ENCODE results near the gene STK38.

The STK38 gene

GRCh38 chr6:36546920-36547645 lies at the start of gene STK38:
Gene STK38 (minus strand): TSS chr6:36547479. CDS start chr6:36540202, 7,277 bp downstream.
- Histone ChIP-seq H3K36me3 (peaks cover 14% of the 10 kb centered on the region), H3K9me3 (ENCODE audit: severe bottlenecking) (no peaks in the 10 kb centered on the region), H3K27ac (peak within 1 kb of the TSS; percentile 89), H3K27me3 (ENCODE audit: insufficient read depth, low read depth, severe bottlenecking) (no peaks in the 10 kb centered on the region), H3K4me3 (ENCODE audit: low read depth, low read length) (peak within 1 kb of the TSS; percentile 80)
- peak; percentile 97 for DNase-seq
- TF ChIP-seq CTCF (IDR thresholded peaks at IDR 0.05; ENCODE audit: low read depth, low read length), result peak; percentile 40; the same call in 1 of the 2 replicates

GRCh38 chr6:36596356-36596755 lies 49.1 kb upstream of the STK38 start:
- H3K27me3 ChIP-seq (ENCODE audit: insufficient read depth, low read depth, severe bottlenecking), result no peaks in the 10 kb centered on the region
- peak overlapping the region; percentile 99 for H3K27ac ChIP-seq
- peaks cover 68% of the 10 kb centered on the region for H3K36me3 ChIP-seq
- no peaks in the 10 kb centered on the region for H3K9me3 ChIP-seq (ENCODE audit: severe bottlenecking)
- TF ChIP-seq CTCF (IDR thresholded peaks at IDR 0.05; ENCODE audit: low read depth, low read length), result no peak
- DNase-seq, result no peak
- H3K4me3 ChIP-seq (ENCODE audit: low read depth, low read length), result peak overlapping the region; percentile 100

- Histone ChIP-seq H3K36me3 (peaks cover 56% of the 10 kb centered on the region), H3K27ac (peak overlapping the region; percentile 99), H3K27me3 (ENCODE audit: insufficient read depth, low read depth, severe bottlenecking) (no peaks in the 10 kb centered on the region), H3K9me3 (ENCODE audit: severe bottlenecking) (no peaks in the 10 kb centered on the region), H3K4me3 (ENCODE audit: low read depth, low read length) (peak overlapping the region; percentile 100)
- no peak for TF ChIP-seq CTCF (IDR thresholded peaks at IDR 0.05; ENCODE audit: low read depth, low read length)
- peak; percentile 44 for DNase-seq
Measured at GRCh38 chr6:36594816-36595643, 47.8 kb upstream of the STK38 start.

- H3K36me3 ChIP-seq, result peaks cover 47% of the 10 kb centered on the region
- H3K27ac ChIP-seq, result peak within 1 kb of the TSS; percentile 99
- peak; percentile 100 for DNase-seq
- H3K4me3 ChIP-seq (ENCODE audit: low read depth, low read length), result peak within 1 kb of the TSS; percentile 100
- TF ChIP-seq CTCF (IDR thresholded peaks at IDR 0.05; ENCODE audit: low read depth, low read length), result peak; percentile 65
- H3K27me3 ChIP-seq (ENCODE audit: insufficient read depth, low read depth, severe bottlenecking), result no peaks in the 10 kb centered on the region
- no peaks in the 10 kb centered on the region for H3K9me3 ChIP-seq (ENCODE audit: severe bottlenecking)
Measured at GRCh38 chr6:36594029-36594815, 46.9 kb upstream of the STK38 start, which contains the start of gene SRSF3. Gene SRSF3 (plus strand): TSS chr6:36594362. CDS start chr6:36596763, 2,401 bp downstream.

- peak; percentile 78 for DNase-seq
- H3K27me3 ChIP-seq (ENCODE audit: insufficient read depth, low read depth, severe bottlenecking), result no peaks in the 10 kb centered on the region
- H3K27ac ChIP-seq, result peak overlapping the region; percentile 99
- H3K9me3 ChIP-seq (ENCODE audit: severe bottlenecking), result no peaks in the 10 kb centered on the region
- H3K36me3 ChIP-seq, result peaks cover 41% of the 10 kb centered on the region
- TF ChIP-seq CTCF (IDR thresholded peaks at IDR 0.05; ENCODE audit: low read depth, low read length), result no peak
- peak overlapping the region; percentile 59 for H3K4me3 ChIP-seq (ENCODE audit: low read depth, low read length)
Measured at GRCh38 chr6:36593569-36594028, 46.3 kb upstream of the STK38 start.

All from WERI-Rb-1 (cell line).